Keratinocyte (primary cell): ENCODE measurements around the gene TAGLN3. TPM values are rescaled to one million over a fixed set of nuclear protein-coding genes. Genes with fewer than 3 reads are reported as not detected.
A peak's percentile ranks its signal among the peaks of the same experiment; 100 is the strongest.

Source experiments
- DNase-seq: peaks from one replicate; pipeline ENCODE4 v3.0.0-alpha.2; 2011; ENCODE audit warnings: low read depth, missing footprints, low spot score
- FAIRE-seq: peaks from 2 replicates; lab custom pipeline; 2011; peaks lifted over from hg19 to GRCh38; lab: Jason Lieb, UNC
- H2AFZ ChIP-seq: 2 replicates; pipeline ENCODE4 v1.6.0; 2012; ENCODE audit warnings: low read length, control low read depth, inconsistent platforms; ENCODE audit not compliant: control insufficient read depth
- H3K27ac ChIP-seq: 2 replicates; pipeline ENCODE4 v1.5.1; 2011; ENCODE audit warnings: low read length; ENCODE audit not compliant: control insufficient read depth, insufficient read depth
- H3K27me3 ChIP-seq: 3 replicates; pipeline ENCODE4 v1.6.0; 2011; ENCODE audit warnings: low read length; ENCODE audit not compliant: control insufficient read depth, insufficient read depth; ENCODE audit errors: extremely low read depth
- H3K36me3 ChIP-seq, 2 experiments: 2 replicates in 1 of 2; 3 replicates in 1 of 2; pipeline ENCODE4 v1.5.1; 2011; ENCODE audit warnings: low read length in 2 of 2, mild to moderate bottlenecking in 1 of 2; ENCODE audit not compliant: control insufficient read depth in 2 of 2, insufficient read depth in 2 of 2; ENCODE audit errors: extremely low read depth in 1 of 2
- H3K4me1 ChIP-seq: 3 replicates; pipeline ENCODE4 v1.5.1; 2011; ENCODE audit warnings: low read length; ENCODE audit not compliant: control insufficient read depth, insufficient read depth; ENCODE audit errors: extremely low read depth
- H3K4me2 ChIP-seq: 3 replicates; pipeline ENCODE4 v1.6.0; 2011; ENCODE audit warnings: low read depth, low read length; ENCODE audit not compliant: control insufficient read depth, insufficient read depth; ENCODE audit errors: extremely low read depth
- H3K4me3 ChIP-seq, 3 experiments: fragments of 200-600 bp in 1 of 3; sonication (generic) in 1 of 3; 2 replicates in 2 of 3; 3 replicates in 1 of 3; pipeline ENCODE4 v1.5.1; 2011 to 2016; ENCODE audit warnings: low read length in 3 of 3, mild to moderate bottlenecking in 3 of 3, control low read depth in 2 of 3, inconsistent platforms in 1 of 3, low read depth in 1 of 3, mixed read lengths in 1 of 3, mixed run types in 1 of 3, moderate library complexity in 1 of 3; ENCODE audit not compliant: control insufficient read depth in 2 of 3, insufficient read depth in 2 of 3; ENCODE audit errors: extremely low read depth in 1 of 3
- H3K79me2 ChIP-seq: 2 replicates; pipeline ENCODE4 v1.6.0; 2012; ENCODE audit warnings: low read length; ENCODE audit not compliant: control insufficient read depth, insufficient read depth
- H3K9ac ChIP-seq: 3 replicates; pipeline ENCODE4 v1.6.0; 2011; ENCODE audit warnings: low read length; ENCODE audit not compliant: control insufficient read depth, insufficient read depth; ENCODE audit errors: extremely low read depth
- H3K9me1 ChIP-seq: 3 replicates; pipeline ENCODE4 v1.6.0; 2011; ENCODE audit warnings: low read length; ENCODE audit not compliant: control insufficient read depth, insufficient read depth; ENCODE audit errors: extremely low read depth
- H3K9me3 ChIP-seq: 2 replicates; pipeline ENCODE4 v1.5.1; 2012; ENCODE audit warnings: low read depth, low read length; ENCODE audit not compliant: control insufficient read depth
- H4K20me1 ChIP-seq: 3 replicates; pipeline ENCODE4 v1.6.0; 2011; ENCODE audit warnings: low read length; ENCODE audit not compliant: control insufficient read depth, insufficient read depth; ENCODE audit errors: extremely low read depth
- CTCF ChIP-seq, 3 experiments: IDR thresholded peaks in 1 of 3; conservative IDR thresholded peaks in 1 of 3; optimal IDR thresholded peaks in 1 of 3; 2 replicates in 2 of 3; 3 replicates in 1 of 3; pipeline versions ENCODE3 to v1.5.1; 2011; ENCODE audit warnings: low read length in 3 of 3, mild to moderate bottlenecking in 3 of 3, moderate library complexity in 2 of 3, control low read depth in 1 of 3, inconsistent platforms in 1 of 3; ENCODE audit not compliant: insufficient read depth in 2 of 3; ENCODE audit errors: extremely low read depth in 1 of 3
- EZH2 ChIP-seq: IDR thresholded peaks from one replicate; pipeline ENCODE4 v1.6.1; 2012; ENCODE audit warnings: inconsistent platforms, mild to moderate bottlenecking, low read length, moderate library complexity
- dilution Hi-C: fragments of 300-500 bp; cut with MboI; formaldehyde crosslinking; loops from one replicate; pipeline ENCODE4 v1.7.0; 2020; ENCODE audit warnings: low sequenced_read_pairs; ENCODE audit not compliant: extremely low pct_ligation_motif_present
- polyA plus RNA-seq, 5 experiments: library from polyadenylated mRNA; depleted of rRNA in 3 of 5; stranded (reverse) in 3 of 5; stranded (forward) in 1 of 5; unstranded in 1 of 5; fragments of >200 nt; gene quantifications; 1 replicate in 1 of 5; 2 replicates in 3 of 5; 3 replicates in 1 of 5; pipeline versions ENCODE4 v1.2.1 to v1.2.3, GENCODE V29; 2011 to 2012; ENCODE audit warnings: missing spikeins in 2 of 5, low read depth in 1 of 5, low replicate concordance in 1 of 5

Gene TAGLN3
- polyA plus RNA-seq, 1 donor (not counting 4 experiments of a cell fraction or from before 2014, with no cell fraction given) = 8.9 TPM

- Histone ChIP-seq H3K27ac (peak overlapping the region; percentile 71), H2AFZ (no peak overlapping the region), H3K9ac (peak overlapping the region; percentile 16), H3K9me3 (no peaks in the 10 kb centered on the region), H3K36me3 (peaks cover 15 to 53% of the 10 kb centered on the region in 2 experiments), H3K4me1 (peaks cover 11% of the 10 kb centered on the region), H4K20me1 (no peaks in the 10 kb centered on the region), H3K79me2 (no peaks in the 10 kb centered on the region), H3K4me2 (no peak overlapping the region), H3K4me3 (no peak overlapping the region), H3K9me1 (no peaks in the 10 kb centered on the region), H3K27me3 (no peaks in the 10 kb centered on the region)
- no peak for TF ChIP-seq CTCF (optimal IDR thresholded peaks at IDR 0.05 in 1 of 3, IDR thresholded peaks at IDR 0.05 in 1 of 3, conservative IDR thresholded peaks at IDR 0.05 in 1 of 3; ENCODE audit: extremely low read depth in 1 of 3, insufficient read depth in 2 of 3, low read length in 3 of 3)
- TF ChIP-seq EZH2 = no peak
- dilution Hi-C loops = no loop called here
- FAIRE-seq (no peak), DNase-seq (peak; percentile 25)
Measured at GRCh38 chr3:111963424-111963823, 35.3 kb upstream of the TAGLN3 start.

- DNase-seq (no peak), FAIRE-seq (no peak)
- Histone ChIP-seq H3K27me3 (no peaks in the 10 kb centered on the region), H3K4me1 (peaks cover 11% of the 10 kb centered on the region), H3K4me2 (no peak overlapping the region), H2AFZ (no peak overlapping the region), H3K4me3 (no peak overlapping the region), H3K27ac (no peak overlapping the region), H4K20me1 (no peaks in the 10 kb centered on the region), H3K79me2 (no peaks in the 10 kb centered on the region), H3K9ac (no peak overlapping the region), H3K36me3 (peaks cover 15 to 51% of the 10 kb centered on the region in 2 experiments), H3K9me1 (no peaks in the 10 kb centered on the region), H3K9me3 (no peaks in the 10 kb centered on the region)
- dilution Hi-C loops = no loop called here
- TF ChIP-seq EZH2 = no peak
- TF ChIP-seq CTCF (optimal IDR thresholded peaks at IDR 0.05 in 1 of 3, IDR thresholded peaks at IDR 0.05 in 1 of 3, conservative IDR thresholded peaks at IDR 0.05 in 1 of 3; ENCODE audit: extremely low read depth in 1 of 3, insufficient read depth in 2 of 3, low read length in 3 of 3) = no peak
Measured at GRCh38 chr3:111965484-111965883, 33.2 kb upstream of the TAGLN3 start.
